Activated CD8-positive, alpha-beta memory T cell treated with anti-CD3 and anti-CD28 coated beads for 4 hours (primary cell): Measurements from ENCODE around the gene BSN.

ENCODE experiments used
- DNase-seq, 2 donors: peaks; one replicate each; pipeline ENCODE4 v3.0.0-alpha.2; 2020; ENCODE audit warnings: low read depth in 2 of 2

The BSN gene

DNA sequence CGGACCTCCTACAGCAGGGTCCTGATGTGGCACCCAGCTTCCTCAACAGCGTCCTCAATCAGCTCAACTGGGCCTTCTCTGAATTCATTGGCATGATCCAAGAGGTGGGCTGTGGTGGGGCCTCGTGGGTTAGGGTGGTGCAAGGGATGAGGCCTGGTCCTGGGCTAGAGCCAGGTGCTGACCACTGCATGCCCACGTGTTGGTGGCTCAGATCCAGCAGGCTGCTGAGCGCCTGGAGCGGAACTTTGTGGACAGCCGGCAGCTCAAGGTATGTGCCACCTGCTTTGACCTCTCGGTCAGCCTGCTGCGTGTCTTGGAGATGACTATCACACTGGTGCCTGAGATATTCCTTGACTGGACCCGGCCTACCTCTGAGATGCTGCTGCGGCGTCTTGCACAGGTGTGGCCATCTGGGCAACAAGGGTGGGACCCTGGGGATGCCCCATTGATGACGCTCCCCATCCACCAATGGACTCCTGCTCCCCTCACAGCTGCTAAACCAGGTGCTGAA is 161.4 kb downstream of the BSN start:
- DNase-seq = no peak

DNA sequence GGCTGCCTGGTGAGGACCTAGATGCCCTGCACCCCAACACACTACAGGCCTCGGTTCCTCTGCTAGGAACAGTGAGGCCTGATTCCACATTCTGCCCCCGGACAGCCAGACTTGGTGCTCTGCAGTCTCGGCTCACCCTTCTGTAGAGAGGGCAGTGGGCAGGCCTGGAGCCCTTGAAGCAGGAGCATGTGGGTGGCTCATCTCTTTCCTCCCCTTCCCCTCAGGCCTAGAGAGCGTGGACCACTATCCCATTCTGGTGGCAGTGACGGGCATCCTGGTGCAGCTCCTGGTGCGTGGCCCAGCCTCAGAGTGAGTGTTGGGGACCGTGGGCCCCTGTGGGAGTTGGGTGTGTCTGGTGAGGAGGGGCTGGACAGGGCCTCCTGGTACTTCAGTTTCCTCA is 161.9 kb downstream of the BSN start:
- no peak for DNase-seq

DNA sequence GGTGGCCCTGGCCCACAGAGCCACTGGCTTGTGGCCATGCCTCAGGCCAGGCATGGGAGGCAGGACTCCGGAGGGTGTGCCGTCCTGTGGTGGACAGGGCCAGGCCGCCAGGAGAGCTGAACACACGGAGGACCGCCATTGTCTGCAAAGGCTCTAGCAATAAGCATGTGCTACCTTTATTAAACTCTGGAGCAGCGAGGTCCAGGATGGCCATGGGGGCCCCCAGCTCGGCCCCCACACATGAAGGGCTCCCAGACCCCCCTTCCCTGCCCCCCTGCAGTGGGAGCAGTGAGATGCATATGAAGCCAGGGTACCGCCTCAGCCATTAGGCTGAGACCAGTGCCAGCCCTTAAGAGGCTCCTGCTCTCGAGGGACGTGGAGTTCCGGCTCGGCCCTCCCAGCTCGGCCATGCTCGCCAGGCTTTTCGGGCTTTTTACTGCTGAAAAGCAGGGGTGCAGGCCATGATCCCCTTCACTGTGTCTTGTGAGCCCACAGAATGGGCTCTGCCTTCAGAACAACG is 162.5 kb downstream of the BSN start:
- no peak for DNase-seq

DNA sequence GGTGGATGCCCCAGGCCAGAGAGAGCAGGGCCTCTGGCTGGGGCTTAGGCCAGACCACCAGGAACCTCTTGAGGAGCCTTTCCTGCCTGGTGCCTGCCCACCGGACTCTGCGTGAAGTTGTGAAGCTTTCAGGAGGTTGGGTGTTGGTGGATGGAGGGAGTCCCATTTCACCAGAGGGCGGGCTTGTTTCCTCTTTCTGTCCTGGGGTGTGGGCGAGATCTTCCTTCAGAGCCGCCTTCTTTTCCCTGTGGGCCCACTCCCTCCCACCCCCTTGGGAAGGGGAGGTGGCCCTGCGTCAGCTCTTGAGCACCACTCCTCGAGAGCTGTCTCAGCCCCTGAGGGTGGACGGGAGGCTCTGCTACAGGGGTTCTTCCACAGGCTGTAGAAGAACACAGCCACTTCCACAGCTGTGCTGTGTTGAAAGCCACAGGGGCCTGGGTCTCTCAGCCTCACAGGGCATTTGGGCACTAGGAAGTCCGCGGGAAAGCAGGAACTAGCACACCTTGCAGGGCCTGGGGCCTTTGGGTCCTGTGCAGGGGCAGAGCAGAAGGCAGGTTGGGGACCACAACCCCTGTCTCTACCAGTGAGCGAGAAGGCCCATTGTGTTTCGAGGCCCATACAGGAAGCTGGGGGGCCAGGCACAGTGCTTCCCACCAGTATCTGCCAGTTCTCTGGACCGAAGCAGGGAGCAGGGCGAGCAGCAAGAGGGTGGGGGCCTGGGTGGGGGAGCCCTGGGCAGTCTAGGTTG is 163.1 kb downstream of the BSN start:
- no peak for DNase-seq

DNA sequence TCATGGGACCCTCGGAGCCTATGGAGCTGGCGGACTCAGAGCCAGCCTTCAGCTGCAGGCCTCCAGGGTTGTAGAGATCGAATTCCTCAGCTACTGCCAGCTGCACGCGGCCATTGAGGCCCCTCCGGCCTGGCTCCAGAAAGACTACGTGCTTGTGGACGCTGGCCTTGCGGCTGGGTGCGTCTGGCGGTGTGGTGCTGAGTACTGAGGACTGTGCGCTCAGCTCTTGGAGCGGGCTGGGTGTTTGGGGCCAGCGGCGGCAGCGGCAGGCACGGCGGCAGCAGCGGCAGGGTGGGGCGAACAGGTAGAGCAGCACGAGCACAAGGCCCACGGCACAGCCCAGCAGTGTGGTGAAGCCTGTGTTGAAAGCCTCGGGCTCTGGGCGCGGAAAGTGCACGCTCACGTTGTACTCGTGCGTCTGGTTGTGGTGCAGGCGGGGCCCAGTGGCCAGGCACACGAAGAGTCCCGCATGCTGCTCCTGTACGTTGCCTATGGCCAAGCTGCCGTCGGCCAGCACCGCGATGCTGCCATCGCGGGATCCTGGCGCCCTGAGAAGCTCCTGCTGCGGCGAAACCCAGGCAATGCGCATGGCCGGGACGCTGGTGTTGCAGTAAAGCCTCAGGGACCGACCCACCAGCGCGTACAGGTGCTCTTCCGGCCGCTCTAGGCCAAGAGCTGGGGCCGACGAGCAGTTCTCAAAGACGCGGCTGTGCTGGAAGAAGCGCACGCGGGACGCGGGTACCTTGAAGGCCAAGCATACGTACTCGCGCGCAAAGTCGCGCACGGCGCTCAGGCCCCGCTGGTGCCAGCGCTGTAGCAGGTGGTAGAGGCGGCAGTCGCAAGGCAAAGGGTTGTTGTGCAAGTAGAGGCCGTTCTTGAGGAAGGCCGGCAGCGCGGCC is 163.9 kb downstream of the BSN start:
- DNase-seq = no peak

DNA sequence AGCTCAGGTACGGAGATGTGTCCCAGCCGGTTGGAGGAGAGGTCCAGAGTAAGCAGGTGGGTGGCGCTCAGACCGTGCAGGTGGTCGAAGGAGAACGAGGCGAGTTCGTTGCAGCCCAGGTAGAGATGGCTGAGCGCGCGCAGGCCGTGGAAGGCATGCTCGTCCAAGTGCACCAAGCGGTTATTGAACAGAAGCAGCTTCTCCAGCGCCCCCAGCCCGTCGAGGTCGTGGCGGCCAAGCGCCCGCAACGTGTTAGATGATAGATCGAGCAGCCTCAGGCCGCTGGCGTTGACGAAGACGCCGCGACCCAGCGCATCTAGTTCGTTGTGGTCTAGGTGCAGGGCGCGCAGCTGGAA is 164.6 kb downstream of the BSN start:
- no peak for DNase-seq

DNA sequence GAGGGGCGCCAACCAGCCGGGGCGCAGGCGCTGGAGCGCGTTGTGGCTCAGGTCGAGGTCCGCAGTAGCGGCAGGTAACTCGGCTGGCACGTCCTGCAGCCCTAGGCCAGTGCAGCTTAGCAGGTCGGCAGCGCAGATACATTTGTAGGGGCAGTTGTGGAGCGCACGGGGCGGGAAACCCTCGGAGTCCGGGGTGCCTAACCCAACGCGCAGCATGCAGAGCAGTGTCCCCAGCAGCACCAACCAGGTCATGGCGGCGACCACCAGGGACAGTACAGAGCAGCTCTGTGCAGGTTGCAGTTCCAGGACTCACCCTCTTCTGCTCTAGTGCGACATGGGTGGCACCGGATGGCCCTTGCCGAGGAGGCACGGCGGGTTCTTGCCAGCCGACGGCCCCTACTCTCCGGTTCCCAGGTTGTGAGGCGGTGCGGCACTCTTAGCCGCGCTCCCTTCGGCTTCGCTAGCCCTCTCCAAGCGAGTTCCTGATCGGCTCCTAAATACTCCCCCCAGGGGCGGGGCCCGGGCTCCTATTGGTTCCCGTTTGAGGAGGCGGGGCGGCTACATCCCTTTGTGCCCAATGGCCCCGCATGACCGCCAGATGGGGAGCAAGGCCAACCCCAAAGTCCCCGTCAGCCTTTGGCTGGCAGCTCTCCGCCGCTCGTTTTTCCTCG is 165.1 kb downstream of the BSN start, which contains the start of gene AMIGO3:
Gene AMIGO3 (minus strand): TSS at position 471 of the 671 bp plus-strand sequence. CDS start 219 bp downstream, at position 252.
- peak; percentile 81 to 82 for DNase-seq
